HG03097 (cell line): Measurements from ENCODE around the gene DCP1A.
"Not testable (repeated sequence)": the region's sequence is repeated elsewhere in the genome, so short reads cannot be mapped to it uniquely, and the experiment has no call there.

Experiments
- ATAC-seq: cut with Tn5 transposase; IDR thresholded peaks from one replicate; pipeline ENCODE4 v1.9.1; 2021; ENCODE audit not compliant: unreplicated experiment, low FRiP score

Gene DCP1A

GRCh38 chr3:53329897-53330296 is 17.4 kb downstream of the DCP1A start:
- no peak for ATAC-seq

DNA sequence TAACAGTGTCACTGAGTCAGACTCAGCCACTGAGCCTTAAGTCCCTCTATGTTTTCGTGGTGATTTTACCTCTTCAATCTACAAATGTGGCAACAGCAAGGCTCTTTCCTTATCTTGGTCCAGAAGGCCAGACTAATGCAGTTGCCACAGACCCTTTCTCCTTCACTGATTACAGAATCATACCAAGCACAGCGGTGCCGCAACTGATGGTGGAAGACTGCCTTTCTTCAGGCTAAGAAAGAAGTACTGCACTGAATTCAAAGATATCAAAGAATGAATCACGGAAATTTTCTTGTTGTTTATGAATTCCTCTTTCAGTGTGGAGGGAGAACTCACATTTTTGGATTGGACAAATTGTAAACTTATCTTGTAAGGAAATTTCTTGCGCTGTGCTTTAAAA is 18.6 kb downstream of the DCP1A start:
- ATAC-seq = no peak

GRCh38 chr3:53327986-53328385 is 19.4 kb downstream of the DCP1A start:
- not testable (repeated sequence) for ATAC-seq

DNA sequence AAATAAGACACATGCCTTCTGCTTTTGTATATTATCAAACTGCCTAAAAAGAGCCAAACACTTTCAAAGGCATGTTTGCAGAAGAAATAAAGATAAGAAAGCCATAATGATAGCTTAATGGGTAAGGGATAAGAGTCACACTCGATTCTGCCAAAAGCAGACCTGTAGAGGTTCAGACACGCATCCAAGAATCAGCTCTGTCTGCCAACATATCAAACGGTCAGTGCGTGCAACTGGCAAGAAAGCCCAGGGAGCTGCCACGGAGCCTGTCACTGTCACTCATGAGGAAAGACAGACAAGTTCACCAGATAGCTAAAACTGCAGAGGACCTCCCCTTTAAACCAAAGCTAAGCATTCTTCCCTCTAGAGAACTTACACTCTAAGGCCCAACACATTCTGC is 23.2 kb downstream of the DCP1A start:
- no peak for ATAC-seq

DNA sequence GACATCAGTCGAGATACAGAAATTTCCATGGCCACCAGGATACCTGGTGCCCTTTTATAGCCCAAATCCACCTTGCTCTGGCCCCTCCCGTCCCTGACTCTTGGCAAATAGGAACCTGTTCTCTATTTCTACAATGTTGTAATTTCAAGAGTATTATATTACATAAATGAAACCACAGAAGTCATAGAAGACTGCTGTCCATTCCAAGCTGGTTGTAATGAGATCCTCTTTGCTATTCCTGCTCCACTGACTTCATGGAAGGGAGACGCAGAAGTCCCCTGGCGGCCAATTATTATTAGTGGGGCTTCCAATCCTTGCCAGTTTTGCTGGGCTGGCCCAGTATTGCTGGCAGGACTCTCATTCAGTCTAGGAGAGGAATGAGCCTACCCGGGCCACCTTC is 26.6 kb downstream of the DCP1A start:
- ATAC-seq = no peak

DNA sequence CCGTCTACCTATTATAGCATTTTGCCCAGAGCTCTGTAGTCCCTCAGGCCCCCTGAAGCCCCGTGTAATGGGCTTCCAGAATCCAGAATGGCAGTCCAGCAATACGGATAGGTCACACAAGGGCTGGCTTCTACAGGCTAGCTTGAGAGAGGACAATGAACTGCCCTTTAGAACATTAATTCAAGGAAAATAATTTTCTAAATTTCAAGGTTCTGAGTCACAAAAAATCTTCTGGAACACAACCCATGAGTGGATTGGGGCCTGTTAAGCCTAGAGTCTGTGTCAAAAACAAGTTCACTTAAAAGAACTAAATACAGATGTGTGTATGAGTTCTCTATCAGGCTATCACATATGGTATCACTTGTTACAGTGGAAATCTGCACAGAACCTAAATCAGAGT is 28.8 kb downstream of the DCP1A start:
- ATAC-seq = no peak

- ATAC-seq = no peak
Measured at GRCh38 chr3:53312832-53313231, 34.5 kb downstream of the DCP1A start.

- no peak for ATAC-seq
Measured at GRCh38 chr3:53311882-53312281, 35.5 kb downstream of the DCP1A start.

- no peak for ATAC-seq
Measured at GRCh38 chr3:53303957-53304356, 43.4 kb downstream of the DCP1A start.

DNA sequence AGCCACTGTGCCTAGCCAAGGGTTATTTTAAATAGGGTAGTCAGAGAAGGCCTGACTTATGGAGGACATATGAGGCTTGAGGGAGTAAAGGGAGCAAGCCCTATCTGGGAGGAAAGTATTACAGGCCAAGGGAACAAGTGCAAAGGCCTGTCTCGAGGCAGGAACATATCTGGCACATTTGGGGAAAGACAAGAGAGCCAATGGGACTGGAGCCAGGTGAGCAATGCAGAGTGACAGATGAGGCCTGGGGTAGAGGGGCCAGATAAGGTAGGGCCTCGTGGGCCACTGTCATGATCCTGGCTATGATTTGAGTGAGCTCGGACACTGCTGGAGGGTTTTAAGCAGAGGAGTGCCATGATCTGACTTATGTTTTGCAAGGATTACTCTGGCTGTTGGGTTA is 43.8 kb downstream of the DCP1A start:
- no peak for ATAC-seq

GRCh38 chr3:53300826-53301225 is 46.5 kb downstream of the DCP1A start:
- ATAC-seq = no peak

DNA sequence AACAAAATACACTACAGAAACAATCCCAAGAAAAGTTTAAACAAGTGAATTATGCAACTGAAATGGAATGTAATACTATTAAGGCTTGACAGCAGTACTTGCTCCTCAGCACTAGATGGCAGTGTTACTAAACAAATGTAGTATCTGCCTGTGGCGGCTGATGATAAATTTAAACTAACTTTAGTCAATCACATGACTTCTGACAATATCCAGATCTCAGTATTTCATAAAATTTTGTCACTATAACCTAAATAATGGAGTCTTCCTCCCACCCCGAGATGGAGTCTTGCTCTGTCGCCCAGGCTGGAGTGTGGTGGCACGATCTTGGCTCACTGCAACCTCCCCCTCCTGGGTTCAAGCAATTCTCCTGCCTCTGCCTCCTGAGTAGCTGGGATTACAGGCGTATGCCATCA is 47.7 kb downstream of the DCP1A start:
- ATAC-seq = not testable (repeated sequence)

GRCh38 chr3:53295410-53295809 is 51.9 kb downstream of the DCP1A start:
- no peak for ATAC-seq

DNA sequence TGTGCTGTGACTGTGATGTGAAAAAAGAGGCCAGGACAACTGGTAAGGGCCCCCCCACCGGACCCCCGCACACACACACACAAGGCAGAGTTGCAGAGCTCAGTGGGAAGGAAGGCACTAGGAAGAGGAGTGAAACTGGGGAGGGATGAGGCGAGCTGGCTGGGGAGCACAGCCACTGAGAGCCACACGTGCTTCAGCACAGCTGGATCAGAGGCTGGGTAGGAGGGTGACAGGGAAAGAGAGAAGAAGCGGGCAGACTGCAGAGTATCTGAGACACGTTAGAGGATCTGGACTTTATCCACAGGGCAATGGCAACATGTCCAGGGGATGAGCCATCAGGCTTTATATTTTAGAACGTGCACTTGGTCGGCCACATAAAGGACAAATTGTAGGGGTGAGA is 53.5 kb downstream of the DCP1A start:
- no peak for ATAC-seq

GRCh38 chr3:53288214-53288613 is 59.1 kb downstream of the DCP1A start:
- ATAC-seq = no peak

DNA sequence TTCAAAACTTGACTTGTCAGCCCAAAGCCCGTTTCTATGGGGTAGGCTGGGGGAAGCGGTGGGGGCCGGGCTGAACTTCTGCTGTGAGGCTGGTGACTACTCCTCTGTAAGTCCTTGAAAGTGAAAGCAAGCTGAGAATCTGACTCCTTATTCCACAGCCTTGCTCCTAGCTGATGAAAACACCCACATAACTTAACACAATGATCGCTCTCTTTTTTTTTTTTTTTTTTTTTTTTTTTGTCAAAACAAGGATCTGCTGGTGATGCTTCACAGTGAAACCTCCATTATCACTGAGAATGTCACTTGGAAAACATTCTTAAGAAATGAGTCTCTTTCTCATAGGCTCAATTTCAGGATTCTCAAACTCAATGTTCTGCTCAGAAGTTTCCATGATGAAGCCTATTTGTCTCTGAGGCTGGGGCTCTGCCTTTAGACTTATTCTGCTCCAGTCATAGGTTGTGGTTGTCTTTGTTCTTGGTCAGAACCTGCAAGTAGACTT is 60.2 kb downstream of the DCP1A start:
- ATAC-seq = no peak

DNA sequence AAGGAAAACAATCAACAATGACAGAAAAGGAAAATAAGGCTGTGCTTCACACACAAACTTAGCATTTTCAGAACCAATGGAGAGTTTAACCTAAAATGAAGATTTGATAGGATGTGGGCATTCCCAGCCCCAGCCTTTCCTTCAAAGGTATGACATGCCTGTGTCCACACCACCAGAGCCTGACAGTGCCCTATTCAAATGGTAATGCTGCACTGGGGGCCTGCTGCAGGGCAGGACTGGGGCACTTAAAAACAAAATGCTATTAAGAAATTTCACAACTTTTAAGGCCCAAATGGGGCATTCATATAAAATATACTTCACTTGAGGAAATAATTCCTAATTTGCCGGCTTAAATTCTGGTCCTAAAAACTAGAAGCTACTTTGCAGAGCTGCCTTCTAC is 60.6 kb downstream of the DCP1A start:
- no peak for ATAC-seq

GRCh38 chr3:53282581-53282980 is 64.8 kb downstream of the DCP1A start:
- no peak for ATAC-seq

DNA sequence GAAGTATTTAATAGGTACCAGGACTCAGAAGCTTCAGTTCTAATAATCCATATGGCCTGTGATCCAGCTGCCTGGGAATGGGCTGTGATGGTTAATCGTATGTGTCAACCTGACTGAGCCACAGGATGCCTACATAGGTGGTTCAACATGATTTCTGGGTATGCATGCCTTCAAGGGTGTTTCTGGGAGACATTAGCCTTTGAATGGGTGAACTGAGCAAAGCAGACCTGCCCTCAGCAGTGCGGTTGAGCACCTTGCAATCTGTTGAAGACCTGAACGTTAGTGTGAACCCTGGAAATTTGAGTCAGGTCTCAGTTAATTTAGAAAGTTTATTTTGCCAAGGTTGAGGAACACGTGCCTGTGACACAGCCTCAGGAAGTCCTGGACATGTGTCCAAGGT is 68.7 kb downstream of the DCP1A start:
- ATAC-seq = no peak

- no peak for ATAC-seq
Measured at GRCh38 chr3:53274938-53275605, 72.3 kb downstream of the DCP1A start.

DNA sequence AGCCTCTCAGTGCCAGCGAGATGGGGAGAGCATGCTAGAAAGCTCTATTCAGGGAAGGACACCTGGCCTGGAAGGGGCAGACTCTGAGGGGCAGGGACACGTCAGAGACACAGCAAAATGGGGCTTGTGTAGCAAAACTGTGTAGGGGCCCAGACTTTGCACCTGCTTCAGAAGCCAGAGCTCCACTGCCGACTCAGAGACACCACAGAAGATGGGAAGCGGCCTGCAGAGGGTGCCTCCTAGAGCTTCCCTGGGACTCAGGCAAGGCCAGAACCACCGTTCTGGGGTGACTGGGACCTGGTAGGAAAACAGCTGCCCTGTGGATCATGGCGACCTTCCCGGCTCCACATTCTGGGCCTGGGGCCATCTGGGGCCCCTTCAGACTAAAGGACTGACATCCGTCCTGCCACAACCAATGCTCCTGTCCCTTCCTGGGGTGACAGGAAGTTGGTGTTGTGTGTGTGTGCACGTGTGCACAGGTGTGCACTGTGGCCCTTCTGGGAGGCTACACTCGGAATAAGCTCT is 74.1 kb downstream of the DCP1A start:
- no peak for ATAC-seq
